Effector memory CD4-positive, alpha-beta T cell (primary cell): ENCODE measurements around the gene PDE11A.

Experiments used
- DNase-seq, 3 donors: peaks; one replicate each; pipeline ENCODE4 v3.0.0-alpha.2; 2020
- H3K27ac ChIP-seq: 2 replicates; pipeline ENCODE4 v1.7.0; 2013; ENCODE audit warnings: mild to moderate bottlenecking, low read length, moderate library complexity; ENCODE audit not compliant: insufficient read depth, poor library complexity, severe bottlenecking
- H3K27me3 ChIP-seq: replicated peaks from 2 replicates; pipeline ENCODE4 v1.7.0; 2013; ENCODE audit warnings: mild to moderate bottlenecking, low read length; ENCODE audit not compliant: insufficient read depth, control insufficient read depth, poor library complexity, severe bottlenecking
- H3K36me3 ChIP-seq: 2 replicates; pipeline ENCODE4 v1.7.0; 2013; ENCODE audit warnings: mild to moderate bottlenecking, low read length, moderate library complexity; ENCODE audit not compliant: control insufficient read depth, insufficient read depth
- H3K4me1 ChIP-seq: 2 replicates; pipeline ENCODE4 v1.7.0; 2013; ENCODE audit warnings: low read length, mild to moderate bottlenecking; ENCODE audit not compliant: control insufficient read depth, insufficient read depth, poor library complexity, severe bottlenecking
- H3K4me3 ChIP-seq: 2 replicates; pipeline ENCODE4 v1.7.0; 2013; ENCODE audit warnings: low read length, low read depth, mild to moderate bottlenecking; ENCODE audit not compliant: insufficient read depth, poor library complexity, severe bottlenecking
- H3K9me3 ChIP-seq: 2 replicates; pipeline ENCODE4 v1.7.0; 2013; ENCODE audit warnings: mild to moderate bottlenecking, low read length, moderate library complexity; ENCODE audit not compliant: control insufficient read depth

Gene PDE11A

DNA sequence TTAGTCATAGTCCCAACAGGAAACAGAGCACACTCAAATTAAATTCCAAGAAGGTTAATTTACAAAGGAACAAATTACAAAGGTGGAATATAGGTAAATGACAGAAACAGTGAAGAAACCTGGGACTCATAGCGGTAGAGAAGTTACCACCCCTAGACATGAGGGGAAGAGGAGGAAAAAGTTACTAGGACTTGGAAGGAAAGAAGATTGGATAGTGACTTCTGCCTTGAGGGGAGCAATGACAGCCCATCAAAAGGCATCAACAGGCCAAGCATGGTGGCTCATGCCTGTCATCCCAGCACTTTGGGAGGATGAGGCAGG, 2.4 kb upstream of the PDE11A start:
- no peak overlapping the region for H3K4me3 ChIP-seq
- no peak for DNase-seq
- no peak overlapping the region for H3K27ac ChIP-seq
- H3K4me1 ChIP-seq, result peaks cover 3% of the 10 kb centered on the region
- H3K36me3 ChIP-seq, result no peaks in the 10 kb centered on the region
- no peaks in the 10 kb centered on the region for H3K9me3 ChIP-seq
- peaks cover 6% of the 10 kb centered on the region for H3K27me3 ChIP-seq

DNA sequence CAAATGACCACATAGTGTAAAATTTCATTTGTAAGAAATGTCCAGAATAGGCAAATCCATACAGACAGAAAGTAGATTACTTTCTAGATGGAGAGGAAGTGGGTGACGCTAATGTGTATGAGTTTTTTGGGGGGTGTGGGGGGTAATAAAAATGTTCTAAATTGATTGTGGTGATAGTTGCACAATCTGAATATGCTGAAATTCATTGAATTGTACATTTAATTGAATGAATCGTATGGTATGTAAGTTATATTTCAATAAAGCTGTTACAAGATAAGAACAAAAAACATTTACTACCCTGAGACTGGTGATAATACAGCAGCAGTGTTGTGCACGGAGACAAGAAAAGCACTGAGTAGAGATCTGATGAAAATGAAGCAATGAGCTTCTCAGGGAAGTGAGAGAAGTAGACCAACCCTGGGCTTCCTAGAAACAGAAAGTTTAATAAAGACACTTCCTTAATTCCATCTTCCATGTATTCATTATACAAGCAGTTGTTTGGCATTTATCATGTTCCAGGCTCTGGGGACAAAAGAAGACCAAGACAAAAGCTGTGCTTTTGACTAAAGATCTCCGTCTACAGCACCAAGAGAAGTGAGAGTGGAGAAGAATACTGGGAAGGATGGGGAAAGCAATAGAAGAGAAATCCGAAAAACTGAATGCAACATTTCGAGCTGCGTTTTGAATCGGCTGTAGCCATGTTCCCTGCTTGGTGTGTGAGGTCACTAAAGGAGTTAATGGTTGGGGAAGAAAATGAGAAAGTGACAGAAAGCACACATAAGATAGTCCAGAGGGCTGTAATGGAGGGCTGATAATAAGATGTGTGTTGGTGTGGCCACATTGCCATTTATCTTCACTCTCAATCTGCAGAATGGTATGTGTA, 1.8 kb upstream of the PDE11A start:
- H3K27ac ChIP-seq, result no peak overlapping the region
- H3K4me3 ChIP-seq, result no peak overlapping the region
- no peak for DNase-seq
- no peaks in the 10 kb centered on the region for H3K36me3 ChIP-seq
- no peaks in the 10 kb centered on the region for H3K9me3 ChIP-seq
- H3K4me1 ChIP-seq, result peaks cover 3% of the 10 kb centered on the region
- peaks cover 9% of the 10 kb centered on the region for H3K27me3 ChIP-seq

DNA sequence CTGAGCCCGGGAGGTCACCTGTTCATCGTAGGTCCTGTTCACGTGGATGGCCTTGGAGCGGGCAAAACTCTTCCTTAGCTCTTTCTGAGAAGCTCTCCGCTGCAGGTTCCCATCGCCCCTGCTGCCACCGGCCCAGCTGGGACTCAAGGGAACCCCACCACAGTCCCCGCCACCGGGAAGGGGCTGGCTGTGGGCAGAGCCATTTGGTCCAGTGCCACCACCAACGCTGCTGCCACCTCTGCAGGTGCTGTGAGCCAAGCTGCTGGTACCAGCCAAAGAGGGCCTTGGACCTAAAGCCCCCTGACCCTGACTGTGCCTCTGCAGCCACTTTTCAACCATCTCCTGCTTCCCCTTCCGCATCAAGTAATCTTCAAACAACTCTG, 586 bp downstream of the PDE11A start:
- H3K36me3 ChIP-seq, result no peaks in the 10 kb centered on the region
- no peaks in the 10 kb centered on the region for H3K9me3 ChIP-seq
- no peak for DNase-seq
- H3K27ac ChIP-seq, result no peak overlapping the region
- no peak overlapping the region for H3K4me3 ChIP-seq
- H3K4me1 ChIP-seq, result peaks cover 3% of the 10 kb centered on the region
- H3K27me3 ChIP-seq, result peaks cover 15% of the 10 kb centered on the region

DNA sequence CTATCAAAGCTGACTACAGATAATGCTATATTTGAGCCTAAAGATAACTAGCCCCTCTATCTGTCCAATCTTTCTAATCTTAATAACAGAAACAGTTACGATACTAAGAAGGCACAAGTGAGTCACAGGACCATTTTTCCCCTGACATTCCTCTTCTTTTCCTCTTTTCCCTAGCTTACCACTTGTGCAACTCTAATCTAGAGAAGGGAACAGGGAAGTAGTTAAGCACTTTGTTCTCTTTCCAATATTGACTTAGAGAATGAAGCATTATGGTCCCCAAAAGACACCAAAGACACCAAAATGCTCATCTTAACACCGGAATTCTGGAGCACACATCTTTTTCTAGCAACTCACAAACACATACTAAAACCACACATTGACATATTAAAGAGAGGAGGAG, 1.8 kb downstream of the PDE11A start:
- no peaks in the 10 kb centered on the region for H3K9me3 ChIP-seq
- H3K27me3 ChIP-seq, result peaks cover 15% of the 10 kb centered on the region
- no peak overlapping the region for H3K27ac ChIP-seq
- no peaks in the 10 kb centered on the region for H3K36me3 ChIP-seq
- DNase-seq, result no peak
- peaks cover 3% of the 10 kb centered on the region for H3K4me1 ChIP-seq
- H3K4me3 ChIP-seq, result no peak overlapping the region

DNA sequence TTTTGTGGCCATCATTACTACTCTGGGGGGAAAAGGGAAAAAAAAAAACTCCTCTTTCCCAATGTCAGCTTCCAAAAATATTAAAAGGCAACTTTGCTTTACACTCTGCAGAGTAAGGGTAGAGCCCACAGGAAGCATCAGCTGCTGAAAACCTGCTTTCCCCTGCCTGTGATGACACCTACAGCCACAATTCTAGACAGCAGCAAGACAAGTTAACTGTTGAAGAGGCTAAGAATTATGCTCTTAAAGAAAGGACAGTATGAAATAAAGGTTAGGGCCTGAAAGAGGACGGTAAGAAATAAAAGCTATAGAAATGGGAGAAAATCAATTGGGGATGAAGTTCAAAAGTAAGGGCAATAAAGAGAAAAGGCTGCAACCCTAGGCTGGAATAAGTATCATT, 3.0 kb downstream of the PDE11A start:
- H3K36me3 ChIP-seq, result no peaks in the 10 kb centered on the region
- no peaks in the 10 kb centered on the region for H3K9me3 ChIP-seq
- no peak overlapping the region for H3K27ac ChIP-seq
- H3K4me1 ChIP-seq, result peaks cover 3% of the 10 kb centered on the region
- no peak overlapping the region for H3K4me3 ChIP-seq
- peaks cover 15% of the 10 kb centered on the region for H3K27me3 ChIP-seq
- DNase-seq, result no peak

DNA sequence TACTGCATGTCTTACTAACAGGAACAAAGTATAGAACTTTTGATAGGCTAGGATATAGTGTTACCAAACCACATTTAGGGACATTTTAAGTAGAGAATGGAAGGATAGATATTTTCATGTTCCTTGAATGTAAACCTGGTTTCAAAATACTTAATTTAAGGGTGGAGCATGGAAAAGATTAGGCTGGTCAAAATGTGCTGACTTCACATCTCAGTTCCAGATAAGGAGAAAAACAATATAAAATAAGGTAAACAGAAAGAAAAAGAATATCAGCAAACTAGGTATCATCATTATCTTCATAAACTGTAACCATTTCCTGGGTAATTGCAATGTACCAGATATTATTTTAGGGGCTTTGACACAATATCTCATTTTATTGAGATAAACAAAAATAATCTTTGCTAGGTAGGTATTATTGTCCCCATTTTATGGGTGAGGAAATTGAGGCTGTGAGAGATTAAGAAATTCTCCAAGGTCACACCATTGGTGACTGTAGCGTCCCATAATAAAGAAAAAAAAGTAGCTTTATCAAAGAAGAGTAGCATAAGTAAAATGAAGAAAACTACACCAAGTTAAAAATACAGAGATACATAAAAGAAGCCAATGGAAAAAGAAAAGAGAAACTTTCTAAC, 3.6 kb downstream of the PDE11A start:
- Histone ChIP-seq H3K4me3 (no peak overlapping the region), H3K4me1 (peaks cover 3% of the 10 kb centered on the region), H3K36me3 (no peaks in the 10 kb centered on the region), H3K27me3 (peaks cover 15% of the 10 kb centered on the region), H3K9me3 (no peaks in the 10 kb centered on the region), H3K27ac (no peak overlapping the region)
- DNase-seq, result no peak

DNA sequence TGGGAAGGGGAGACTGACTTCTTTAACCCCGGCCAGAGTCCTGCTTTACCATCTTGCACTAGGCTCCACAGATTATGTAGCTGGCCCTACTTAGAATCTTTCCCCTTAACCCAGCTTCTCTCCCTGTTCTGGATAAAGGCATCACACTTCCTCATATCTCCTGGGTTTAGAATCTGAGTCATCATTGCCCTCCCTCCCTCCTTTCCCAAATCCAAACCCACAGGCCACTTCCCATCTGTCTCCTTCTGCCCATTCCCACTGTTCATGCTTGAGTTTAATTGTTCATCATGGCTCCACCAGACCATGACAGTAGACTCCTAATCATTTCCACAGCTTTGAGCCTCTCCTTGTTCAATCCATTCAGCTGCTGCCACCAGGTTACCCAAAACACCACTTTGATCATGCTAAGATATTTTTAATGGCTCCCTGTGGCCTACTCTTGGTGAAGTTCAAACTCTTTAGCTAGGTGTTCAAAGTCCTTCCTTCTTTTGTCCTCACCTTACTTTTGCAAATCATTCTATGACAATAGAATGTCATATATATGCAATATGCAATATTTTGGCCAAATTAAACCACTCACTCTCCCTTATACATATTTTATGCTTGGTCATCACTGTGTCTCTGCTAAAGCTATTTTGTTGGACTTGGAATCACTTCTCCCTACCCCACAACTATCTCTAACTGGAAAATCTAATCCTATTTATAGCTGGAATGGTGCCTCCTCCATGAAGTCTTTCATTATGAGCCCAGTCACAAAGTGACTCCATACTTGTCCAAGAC, 5.5 kb downstream of the PDE11A start:
- H3K27me3 ChIP-seq, result peaks cover 9% of the 10 kb centered on the region
- no peaks in the 10 kb centered on the region for H3K4me1 ChIP-seq
- no peak overlapping the region for H3K4me3 ChIP-seq
- H3K36me3 ChIP-seq, result no peaks in the 10 kb centered on the region
- no peaks in the 10 kb centered on the region for H3K9me3 ChIP-seq
- no peak for DNase-seq
- no peak overlapping the region for H3K27ac ChIP-seq

DNA sequence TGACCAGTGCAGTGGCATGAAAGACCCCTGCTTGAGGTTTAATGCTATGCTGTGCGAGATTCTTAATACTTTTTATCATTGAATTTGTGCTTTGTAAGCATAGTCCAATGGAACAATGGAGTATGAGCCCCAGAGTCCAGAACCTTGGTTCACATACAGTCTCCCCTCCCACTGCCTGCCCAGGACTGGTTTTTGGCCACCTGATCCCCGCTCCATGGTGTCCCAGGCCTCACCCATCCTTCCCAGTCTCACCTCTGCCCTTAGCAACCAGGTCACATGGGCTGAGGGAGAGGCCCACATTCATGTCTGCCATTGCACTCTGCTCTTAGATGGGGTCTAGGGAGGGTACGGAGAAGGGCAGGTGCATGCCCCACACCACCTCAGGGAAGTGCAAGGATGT, 6.3 kb downstream of the PDE11A start:
- no peaks in the 10 kb centered on the region for H3K36me3 ChIP-seq
- H3K9me3 ChIP-seq, result no peaks in the 10 kb centered on the region
- no peak overlapping the region for H3K4me3 ChIP-seq
- no peaks in the 10 kb centered on the region for H3K4me1 ChIP-seq
- peaks cover 9% of the 10 kb centered on the region for H3K27me3 ChIP-seq
- DNase-seq, result no peak
- H3K27ac ChIP-seq, result no peak overlapping the region

DNA sequence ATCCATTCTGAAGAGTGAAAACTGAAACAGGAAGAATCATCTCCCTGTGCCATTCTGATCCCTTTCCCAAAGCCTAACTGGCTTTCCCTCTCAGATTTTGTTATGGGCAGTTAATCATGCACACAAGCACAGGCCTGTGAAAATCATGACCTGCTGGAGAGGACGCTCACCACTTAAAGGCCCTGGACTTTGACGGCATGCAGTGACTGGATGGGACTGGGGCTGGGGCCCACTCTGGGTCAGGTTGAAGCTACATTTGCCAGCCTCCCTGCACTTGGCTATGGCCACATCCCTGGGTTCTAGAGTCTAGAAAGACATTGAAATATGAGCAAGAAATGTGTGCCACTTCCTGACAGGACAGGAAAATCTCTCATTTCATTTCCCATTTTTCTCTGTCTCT, 12.9 kb downstream of the PDE11A start:
- no peaks in the 10 kb centered on the region for H3K4me1 ChIP-seq
- no peak overlapping the region for H3K4me3 ChIP-seq
- H3K9me3 ChIP-seq, result no peaks in the 10 kb centered on the region
- no peak overlapping the region for H3K27ac ChIP-seq
- H3K27me3 ChIP-seq, result no peaks in the 10 kb centered on the region
- DNase-seq, result no peak
- no peaks in the 10 kb centered on the region for H3K36me3 ChIP-seq

DNA sequence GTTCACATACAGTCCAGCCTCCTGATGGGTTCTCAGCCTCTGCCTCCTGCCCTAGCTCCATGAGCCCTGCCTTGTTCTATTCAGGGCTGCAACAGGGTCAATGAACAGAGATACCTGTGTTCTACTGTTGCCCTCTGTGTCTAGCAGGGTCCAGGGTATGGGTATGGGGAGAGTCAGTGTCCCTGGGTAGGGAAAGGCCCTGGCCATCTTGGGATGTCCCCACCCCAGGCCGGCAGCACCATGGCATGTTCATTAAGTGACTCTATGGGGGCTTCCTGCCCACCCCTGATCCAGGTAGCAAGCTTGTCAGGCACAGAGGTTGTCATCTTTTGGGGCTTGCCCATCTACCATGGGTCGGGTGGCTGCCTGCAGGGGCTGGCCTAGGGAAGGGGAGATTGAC, 13.5 kb downstream of the PDE11A start:
- Histone ChIP-seq H3K36me3 (no peaks in the 10 kb centered on the region), H3K4me3 (no peak overlapping the region), H3K27me3 (no peaks in the 10 kb centered on the region), H3K9me3 (no peaks in the 10 kb centered on the region), H3K27ac (no peak overlapping the region), H3K4me1 (no peaks in the 10 kb centered on the region)
- no peak for DNase-seq
